H1 (cell line): Measurements from ENCODE around the gene TMEM245. TPM values are rescaled to one million over a fixed set of nuclear protein-coding genes. Genes with fewer than 3 reads are reported as not detected.

Experiments
- ATF2 ChIP-seq: IDR thresholded peaks from 2 replicates; pipeline ENCODE4 v1.6.1; 2012; ENCODE audit warnings: low read length, inconsistent platforms
- BRCA1 ChIP-seq: IDR thresholded peaks from 2 replicates; pipeline ENCODE4 v1.6.1; 2012; ENCODE audit warnings: low read depth, low read length, improper control_type of control experiment
- CHD7 ChIP-seq: fragments of 300-600 bp; sonication (generic); IDR thresholded peaks from 2 replicates; pipeline ENCODE4 v1.7.1; 2012; ENCODE audit warnings: low read length, moderate library complexity, mild to moderate bottlenecking, inconsistent platforms; ENCODE audit not compliant: insufficient replicate concordance
- HDAC2 ChIP-seq, 2 experiments: fragments of 300-600 bp in 1 of 2; sonication (generic) in 1 of 2; IDR thresholded peaks; 2 replicates each; pipeline ENCODE4 v1.6.1; 2011 to 2012; ENCODE audit warnings: low read depth in 2 of 2, low read length in 2 of 2, mild to moderate bottlenecking in 2 of 2, moderate library complexity in 2 of 2, borderline replicate concordance in 1 of 2, inconsistent platforms in 1 of 2
- POLR2A ChIP-seq, 2 experiments: IDR thresholded peaks; 1 replicate in 1 of 2; 2 replicates in 1 of 2; pipeline ENCODE4 v1.6.1; 2011; ENCODE audit warnings: low read depth in 2 of 2, low read length in 2 of 2, mild to moderate bottlenecking in 2 of 2; ENCODE audit errors: control extremely low read depth in 1 of 2
- RAD21 ChIP-seq, 2 experiments: IDR thresholded peaks in 1 of 2; conservative IDR thresholded peaks in 1 of 2; 2 replicates each; pipeline ENCODE4 v1.6.1; 2011; ENCODE audit warnings: low read depth in 2 of 2, low read length in 2 of 2, improper control_type of control experiment in 1 of 2, inconsistent platforms in 1 of 2, mild to moderate bottlenecking in 1 of 2, moderate library complexity in 1 of 2
- SAP30 ChIP-seq: fragments of 300-600 bp; sonication (generic); IDR thresholded peaks from 2 replicates; pipeline ENCODE4 v1.7.1; 2012; ENCODE audit warnings: low read length, moderate library complexity, mild to moderate bottlenecking, inconsistent platforms; ENCODE audit not compliant: insufficient read depth, insufficient replicate concordance
- SRF ChIP-seq: IDR thresholded peaks from 2 replicates; pipeline ENCODE4 v1.6.1; 2011; ENCODE audit warnings: mild to moderate bottlenecking, low read depth, low read length, moderate library complexity
- TBP ChIP-seq: IDR thresholded peaks from 2 replicates; pipeline ENCODE4 v1.6.1; 2011; ENCODE audit warnings: low read depth, low read length, improper control_type of control experiment
- polyA plus RNA-seq, 7 experiments: library from polyadenylated mRNA; depleted of rRNA in 3 of 7; stranded (reverse) in 5 of 7; unstranded in 2 of 7; fragments of >200 nt in 5 of 7; fragments of 200-250 nt in 2 of 7; gene quantifications; 1 replicate in 5 of 7; 2 replicates in 1 of 7; 4 replicates in 1 of 7; pipeline versions ENCODE4 v1.2.1 to v1.2.3, GENCODE V29; 2011 to 2013; ENCODE audit warnings: missing spikeins in 2 of 7, mixed read lengths in 2 of 7
- total RNA-seq: library from RNA; stranded (reverse); fragmentation: NEBNext Ultra II Directional; extraction: Animal tissue kit (Norgen Biotek cat#: 25700); gene quantifications from 2 replicates; pipeline ENCODE4 v1.2.1, GENCODE V29; 2021

Gene TMEM245
- total and polyA plus RNA-seq, 2 of the 8 experiments (the other 6 are each of a cell fraction or from before 2014, with no cell fraction given) = 44.3 to 45.8 TPM

GRCh38 chr9:109019420-109019819 is 100.3 kb downstream of the TMEM245 start (continued):
- no peak for TF ChIP-seq CHD7
- TF ChIP-seq RAD21 (IDR thresholded peaks at IDR 0.05 in 1 of 2, conservative IDR thresholded peaks at IDR 0.05 in 1 of 2; ENCODE audit: low read depth in 2 of 2, low read length in 2 of 2) = no peak
- no peak for TF ChIP-seq SAP30
- no peak for TF ChIP-seq POLR2A (IDR thresholded peaks at IDR 0.05; ENCODE audit: control extremely low read depth in 1 of 2, low read depth in 2 of 2, low read length in 2 of 2)
- TF ChIP-seq ATF2 = no peak
- TF ChIP-seq HDAC2 (IDR thresholded peaks at IDR 0.05; ENCODE audit: borderline replicate concordance in 1 of 2, low read depth in 2 of 2, low read length in 2 of 2) = no peak
- TF ChIP-seq SRF = no peak
- no peak for TF ChIP-seq BRCA1
- no peak for TF ChIP-seq TBP
- TF ChIP-seq, all 59 proteins: peak for 0
